DOHH2 (cell line): Measurements from ENCODE around the gene RASSF7.

Experiments used
- H3F3A ChIP-seq: fragments of 200-600 bp; sonication (generic), shearing (Covaris generic); 2 replicates; pipeline ENCODE4 v1.6.0; 2016; ENCODE audit warnings: antibody characterized with exemption, mild to moderate bottlenecking; ENCODE audit not compliant: control insufficient read depth, insufficient read depth
- H3K27ac ChIP-seq: fragments of 200-600 bp; sonication (generic); 2 replicates; pipeline ENCODE4 v1.5.1; 2014; ENCODE audit warnings: low read depth, mild to moderate bottlenecking, low read length, moderate library complexity
- H3K27me3 ChIP-seq: fragments of 200-600 bp; sonication (generic); 2 replicates; pipeline ENCODE4 v1.6.1; 2014; ENCODE audit warnings: mild to moderate bottlenecking, low read length, mixed read lengths; ENCODE audit not compliant: control insufficient read depth
- H3K36me3 ChIP-seq: fragments of 200-600 bp; sonication (generic); 2 replicates; pipeline ENCODE4 v1.6.1; 2014; ENCODE audit warnings: mild to moderate bottlenecking, low read length, moderate library complexity, mixed read lengths; ENCODE audit not compliant: control insufficient read depth
- H3K4me1 ChIP-seq: fragments of 200-600 bp; sonication (generic); 2 replicates; pipeline ENCODE4 v1.6.1; 2014; ENCODE audit warnings: mild to moderate bottlenecking, low read length, mixed read lengths; ENCODE audit not compliant: control insufficient read depth
- H3K4me2 ChIP-seq: fragments of 200-600 bp; sonication (generic); 2 replicates; pipeline ENCODE4 v1.6.0; 2014; ENCODE audit warnings: mild to moderate bottlenecking, low read length, moderate library complexity
- H3K4me3 ChIP-seq: fragments of 200-600 bp; sonication (generic); 2 replicates; pipeline ENCODE4 v1.5.1; 2014; ENCODE audit warnings: mild to moderate bottlenecking, low read length, mixed read lengths
- H3K79me2 ChIP-seq: fragments of 200-600 bp; sonication (generic); 2 replicates; pipeline ENCODE4 v1.6.1; 2014; ENCODE audit warnings: mild to moderate bottlenecking, low read length, mixed read lengths; ENCODE audit not compliant: control insufficient read depth
- H3K9me2 ChIP-seq: fragments of 200-600 bp; sonication (generic); replicated peaks from 2 replicates; pipeline ENCODE4 v1.6.1; 2014; ENCODE audit warnings: mild to moderate bottlenecking, low read length, mixed read lengths; ENCODE audit not compliant: control insufficient read depth
- H3K9me3 ChIP-seq: fragments of 200-600 bp; sonication (generic); 2 replicates; pipeline ENCODE4 v1.6.1; 2014; ENCODE audit warnings: antibody characterized with exemption, low read length, mixed read lengths; ENCODE audit not compliant: control insufficient read depth, insufficient read depth
- H4K20me1 ChIP-seq: fragments of 200-600 bp; sonication (generic); 2 replicates; pipeline ENCODE4 v1.6.0; 2014; ENCODE audit warnings: low read depth, mild to moderate bottlenecking, antibody characterized with exemption, low read length, moderate library complexity; ENCODE audit not compliant: control insufficient read depth, insufficient read depth
- EZH2phosphoT487 ChIP-seq: fragments of 200-600 bp; sonication (generic); IDR thresholded peaks from 2 replicates; pipeline ENCODE4 v1.6.1; 2017; ENCODE audit warnings: borderline replicate concordance, mild to moderate bottlenecking, antibody characterized with exemption, low read length, moderate library complexity, mixed read lengths
- TF ChIP-seq, protein P1 (sequence below): fragments of 200-600 bp; sonication (generic); IDR thresholded peaks from one replicate; pipeline ENCODE4 v1.5.1; 2014; ENCODE audit warnings: antibody characterized with exemption, mild to moderate bottlenecking, low read depth, low read length; ENCODE audit not compliant: poor library complexity, severe bottlenecking

Gene RASSF7

GRCh38 chr11:535210-535518, 25.6 kb upstream of the RASSF7 start:
- Histone ChIP-seq H3K9me3 (no peaks in the 10 kb centered on the region), H3K36me3 (peaks cover 29% of the 10 kb centered on the region), H4K20me1 (no peaks in the 10 kb centered on the region), H3K4me3 (peak overlapping the region; percentile 80), H3K27ac (no peak overlapping the region), H3K27me3 (no peaks in the 10 kb centered on the region), H3F3A (peaks cover 10% of the 10 kb centered on the region), H3K9me2 (no peaks in the 10 kb centered on the region), H3K4me1 (peaks cover 34% of the 10 kb centered on the region), H3K4me2 (peak overlapping the region; percentile 91), H3K79me2 (peaks cover 20% of the 10 kb centered on the region)
- TF ChIP-seq EZH2phosphoT487, result no peak
- TF ChIP-seq, protein P1, sequence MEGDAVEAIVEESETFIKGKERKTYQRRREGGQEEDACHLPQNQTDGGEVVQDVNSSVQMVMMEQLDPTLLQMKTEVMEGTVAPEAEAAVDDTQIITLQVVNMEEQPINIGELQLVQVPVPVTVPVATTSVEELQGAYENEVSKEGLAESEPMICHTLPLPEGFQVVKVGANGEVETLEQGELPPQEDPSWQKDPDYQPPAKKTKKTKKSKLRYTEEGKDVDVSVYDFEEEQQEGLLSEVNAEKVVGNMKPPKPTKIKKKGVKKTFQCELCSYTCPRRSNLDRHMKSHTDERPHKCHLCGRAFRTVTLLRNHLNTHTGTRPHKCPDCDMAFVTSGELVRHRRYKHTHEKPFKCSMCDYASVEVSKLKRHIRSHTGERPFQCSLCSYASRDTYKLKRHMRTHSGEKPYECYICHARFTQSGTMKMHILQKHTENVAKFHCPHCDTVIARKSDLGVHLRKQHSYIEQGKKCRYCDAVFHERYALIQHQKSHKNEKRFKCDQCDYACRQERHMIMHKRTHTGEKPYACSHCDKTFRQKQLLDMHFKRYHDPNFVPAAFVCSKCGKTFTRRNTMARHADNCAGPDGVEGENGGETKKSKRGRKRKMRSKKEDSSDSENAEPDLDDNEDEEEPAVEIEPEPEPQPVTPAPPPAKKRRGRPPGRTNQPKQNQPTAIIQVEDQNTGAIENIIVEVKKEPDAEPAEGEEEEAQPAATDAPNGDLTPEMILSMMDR, result no peak

GRCh38 chr11:535519-536454, 25.0 kb upstream of the RASSF7 start, which contains the start of gene HRAS:
TSS of gene HRAS (minus strand) at chr11:535576.
- Histone ChIP-seq H3K4me2 (peak within 1 kb of the TSS; percentile 91), H3K27ac (peak within 1 kb of the TSS; percentile 97), H3K9me3 (no peaks in the 10 kb centered on the region), H4K20me1 (no peaks in the 10 kb centered on the region), H3K4me1 (peaks cover 34% of the 10 kb centered on the region), H3K27me3 (no peaks in the 10 kb centered on the region), H3K36me3 (peaks cover 29% of the 10 kb centered on the region), H3K4me3 (peak within 1 kb of the TSS; percentile 83), H3F3A (peaks cover 10% of the 10 kb centered on the region), H3K9me2 (no peaks in the 10 kb centered on the region), H3K79me2 (peaks cover 20% of the 10 kb centered on the region)
- TF ChIP-seq, protein P1, result no peak
- TF ChIP-seq EZH2phosphoT487, result no peak

- H3K9me2 ChIP-seq, result no peaks in the 10 kb centered on the region
- peak within 1 kb of the TSS; percentile 97 for H3K27ac ChIP-seq
- H3K4me1 ChIP-seq, result peaks cover 34% of the 10 kb centered on the region
- H3K9me3 ChIP-seq, result no peaks in the 10 kb centered on the region
- H4K20me1 ChIP-seq, result no peaks in the 10 kb centered on the region
- peaks cover 22% of the 10 kb centered on the region for H3K36me3 ChIP-seq
- no peaks in the 10 kb centered on the region for H3K27me3 ChIP-seq
- H3K4me2 ChIP-seq, result peak within 1 kb of the TSS; percentile 71
- TF ChIP-seq, protein P1, result no peak
- no peak for TF ChIP-seq EZH2phosphoT487
- H3K79me2 ChIP-seq, result peaks cover 20% of the 10 kb centered on the region
- peak within 1 kb of the TSS; percentile 83 for H3K4me3 ChIP-seq
- H3F3A ChIP-seq, result peaks cover 10% of the 10 kb centered on the region
Measured at GRCh38 chr11:536841-537621, 23.7 kb upstream of the RASSF7 start, which contains the start of gene LRRC56. TSS of gene LRRC56 (plus strand) at chr11:537527. CDS start at chr11:540685, 3,158 bp downstream.
